DMS 273 treated with DMSO at 0.1 percent for 48 hours (cell line): ENCODE data around the gene TRABD2B.

Source experiments
- DNase-seq: peaks from one replicate; lab custom pipeline; 2025; lab: John Stamatoyannopoulos, UW

Gene TRABD2B

DNA sequence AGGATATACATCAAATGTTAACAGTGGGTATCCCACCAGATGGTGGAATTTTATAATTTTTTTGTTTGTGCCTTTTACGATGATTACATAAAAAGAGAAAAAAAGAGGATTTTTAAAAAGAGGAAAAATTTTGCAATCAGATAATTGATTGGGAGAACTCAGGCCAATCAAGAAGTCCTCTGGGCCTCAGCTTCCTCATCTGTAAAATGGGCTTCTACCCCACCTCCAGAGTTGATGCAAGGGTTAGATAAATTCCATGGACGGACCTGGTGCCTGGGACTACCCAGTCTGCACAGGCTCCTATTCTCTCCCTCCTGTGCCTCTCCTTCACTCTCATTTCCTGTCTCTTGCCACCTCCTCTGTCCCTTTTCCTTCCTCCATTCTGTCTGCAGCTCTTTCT is 88.9 kb downstream of the TRABD2B start:
- no peak for DNase-seq

DNA sequence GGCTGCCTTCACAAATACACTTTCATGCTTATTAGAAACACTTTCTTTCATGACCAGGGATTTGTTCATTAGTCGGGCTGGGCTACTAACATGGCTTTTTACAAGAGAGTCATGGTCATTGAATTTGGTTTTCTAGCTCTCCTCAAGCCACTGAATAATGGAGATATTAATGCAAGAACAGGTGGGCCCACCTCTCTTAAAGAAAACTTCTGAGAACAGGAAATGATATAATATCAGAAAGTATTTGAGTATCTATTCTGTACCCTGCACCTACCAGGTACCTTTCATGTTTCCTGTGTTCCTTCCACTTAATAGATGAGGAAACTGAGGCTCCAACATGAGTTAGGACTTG is 90.0 kb downstream of the TRABD2B start:
- no peak for DNase-seq

DNA sequence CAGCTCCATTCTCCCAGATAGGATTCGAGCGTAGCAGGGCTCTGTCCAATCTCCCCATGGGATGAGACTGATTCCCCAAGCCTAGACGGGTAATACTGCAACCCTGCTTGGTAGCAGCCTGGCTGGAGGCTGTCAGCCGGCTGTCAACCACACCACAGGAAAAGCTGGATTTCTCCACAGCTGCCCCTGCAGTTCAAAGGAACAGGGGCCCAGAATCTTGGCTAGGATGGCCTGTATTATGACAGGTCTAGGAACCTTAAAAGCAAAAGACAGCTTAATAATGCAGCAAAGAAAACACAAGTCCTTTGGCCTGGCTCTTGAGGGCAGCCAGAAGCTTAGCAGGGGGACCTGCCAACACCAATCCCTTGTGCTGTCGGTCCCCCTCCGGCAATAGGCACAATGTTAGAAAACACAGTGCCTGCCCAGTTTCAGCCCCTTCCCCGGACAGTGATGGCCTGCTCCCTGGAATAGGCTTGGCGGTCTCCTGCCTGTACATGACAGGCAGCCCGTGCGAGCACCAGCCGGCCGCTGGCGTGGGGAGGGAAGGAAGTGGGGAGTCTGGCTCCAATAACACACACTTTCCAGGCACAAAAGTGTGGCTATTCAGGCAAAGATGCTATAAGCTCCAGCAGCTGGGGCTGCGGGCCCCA is 90.5 kb downstream of the TRABD2B start:
- DNase-seq: no peak

DNA sequence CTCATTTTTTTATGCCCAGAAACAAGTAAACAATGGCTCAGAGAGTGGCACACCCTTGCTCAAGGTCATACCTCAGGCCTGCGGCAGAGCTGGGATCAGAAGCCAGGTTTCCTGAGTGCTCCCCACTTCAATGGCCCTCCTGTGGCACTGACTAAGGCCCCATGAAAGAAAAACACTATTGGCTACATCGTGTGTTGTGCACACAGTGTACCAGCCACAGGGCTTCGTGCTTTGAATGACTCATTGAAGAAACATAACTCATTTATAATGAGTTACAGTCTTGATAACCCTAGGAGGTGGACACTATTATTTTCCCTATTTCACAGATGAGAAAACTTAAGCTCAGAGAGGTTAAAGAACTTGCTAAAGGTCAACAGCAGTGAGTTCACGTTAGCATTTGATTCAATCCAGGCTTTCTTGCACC is 91.2 kb downstream of the TRABD2B start:
- no peak for DNase-seq

DNA sequence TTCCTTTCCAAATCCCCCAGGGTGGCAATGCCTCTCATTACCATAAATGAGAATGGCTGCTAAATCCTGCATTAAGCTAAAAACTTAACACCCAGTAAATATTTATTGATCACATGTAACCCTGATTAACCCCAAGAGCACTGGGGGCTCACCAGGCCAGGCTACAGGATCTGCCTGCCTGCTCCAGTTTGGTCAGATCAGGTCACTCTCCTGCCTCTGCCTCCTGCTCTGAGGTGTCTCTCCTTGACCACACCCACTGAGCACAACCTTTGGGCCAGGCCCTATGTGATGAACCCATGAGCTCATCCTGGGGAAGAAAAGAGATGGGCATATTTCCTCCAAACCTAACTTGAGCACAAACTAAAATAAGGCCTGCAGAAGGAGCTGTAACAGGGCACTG is 93.5 kb downstream of the TRABD2B start:
- no peak for DNase-seq

DNA sequence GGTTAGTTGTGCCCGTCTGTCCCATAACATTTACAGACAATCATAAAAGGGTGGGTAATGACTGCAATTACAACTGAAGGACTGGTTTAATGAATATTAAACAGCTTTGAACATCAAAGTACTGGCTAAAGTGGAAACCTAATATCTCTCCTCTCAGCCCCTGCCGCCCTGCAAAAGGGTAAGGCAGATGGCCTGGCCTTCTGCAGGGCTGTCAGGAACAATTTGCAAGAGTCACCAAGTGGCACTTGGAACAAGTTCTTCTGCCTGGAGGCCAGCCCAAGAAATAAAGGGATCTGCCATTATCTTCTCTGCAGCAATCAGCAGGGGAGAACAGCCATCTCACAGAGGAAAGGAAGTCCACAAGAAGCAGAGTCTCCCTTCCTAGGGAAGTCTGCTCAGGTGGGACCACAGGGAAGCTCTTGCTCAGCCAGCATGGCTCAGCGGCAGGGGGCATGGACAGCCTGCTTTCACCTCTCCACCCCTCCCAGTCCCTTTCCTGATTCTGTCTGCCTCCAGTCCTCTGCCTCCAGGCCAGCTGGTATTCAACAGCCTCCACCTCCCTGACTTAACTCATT is 96.1 kb downstream of the TRABD2B start:
- DNase-seq: peak; percentile 95

DNA sequence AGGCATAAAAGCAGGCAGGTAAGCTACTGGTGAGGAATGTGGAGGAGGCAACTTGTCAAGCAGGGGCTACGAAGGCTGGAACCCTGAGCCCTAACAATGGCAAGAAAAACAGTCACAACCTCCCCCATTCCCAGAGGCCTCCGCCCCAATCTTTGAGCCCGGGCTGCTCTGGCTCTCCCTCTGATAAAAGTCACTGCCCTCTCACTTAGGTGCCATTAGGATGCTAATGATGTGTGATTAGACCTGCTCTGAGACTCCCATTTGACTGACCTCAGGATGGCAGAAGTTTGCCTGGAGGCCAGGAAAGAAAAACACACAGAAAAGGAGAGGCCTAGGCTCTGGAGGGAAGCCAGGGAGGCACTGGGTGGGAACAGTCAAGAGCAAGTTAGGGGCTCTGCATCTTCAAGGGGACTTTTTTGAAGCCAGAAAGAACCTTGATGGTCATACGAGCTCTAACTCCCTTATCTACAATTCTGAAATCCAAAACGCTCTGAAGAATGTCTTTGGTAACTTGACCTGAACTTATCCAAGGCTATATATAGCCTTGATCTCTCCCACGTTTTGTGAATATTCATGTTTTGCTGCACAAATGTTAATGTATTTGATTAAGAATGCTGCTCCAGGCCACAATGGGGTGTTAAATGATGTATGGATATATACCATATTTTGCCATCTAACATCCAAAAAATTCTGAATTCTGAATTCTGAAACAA is 98.9 kb downstream of the TRABD2B start:
- no peak for DNase-seq

DNA sequence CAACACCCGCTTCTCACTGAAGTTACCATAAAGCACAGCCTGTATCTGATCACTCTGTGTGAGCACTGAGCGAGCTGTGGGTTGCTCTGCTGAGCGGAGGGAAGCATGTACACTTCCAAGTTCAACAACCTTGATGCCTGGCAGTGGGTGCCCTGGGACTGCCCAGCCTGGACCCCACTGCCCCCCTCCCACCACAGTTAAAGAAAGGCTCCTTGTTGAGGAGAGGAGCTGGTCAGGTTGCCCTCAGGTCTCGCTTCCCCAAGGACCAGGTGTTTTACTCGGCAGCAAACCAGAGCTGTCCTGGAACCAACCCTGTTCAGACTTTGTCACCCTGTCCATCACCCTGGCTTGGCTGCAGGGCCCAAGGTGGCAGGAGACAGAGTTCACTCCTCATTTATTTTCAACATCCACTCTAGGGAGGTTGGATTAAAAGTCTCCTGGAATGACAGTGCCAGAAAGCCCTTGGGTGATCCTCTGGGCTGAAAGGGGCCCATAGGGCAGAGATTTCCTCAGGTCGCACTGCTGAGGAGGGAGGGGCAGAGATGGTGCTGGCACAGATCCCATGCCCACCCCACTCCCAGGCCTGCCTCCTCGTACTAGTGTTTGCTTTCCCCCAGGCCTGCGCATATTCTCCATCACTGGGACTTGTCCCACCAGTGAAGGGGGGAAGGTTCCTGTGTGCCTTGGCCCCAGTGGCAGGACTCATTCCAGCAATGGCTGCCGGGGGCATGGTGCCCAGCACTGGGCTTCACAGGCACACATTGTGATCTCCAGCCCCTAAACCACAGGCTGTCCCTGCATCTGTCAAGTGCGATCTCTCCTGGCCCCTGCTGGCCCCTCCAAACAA is 101.7 kb downstream of the TRABD2B start:
- DNase-seq: no peak

DNA sequence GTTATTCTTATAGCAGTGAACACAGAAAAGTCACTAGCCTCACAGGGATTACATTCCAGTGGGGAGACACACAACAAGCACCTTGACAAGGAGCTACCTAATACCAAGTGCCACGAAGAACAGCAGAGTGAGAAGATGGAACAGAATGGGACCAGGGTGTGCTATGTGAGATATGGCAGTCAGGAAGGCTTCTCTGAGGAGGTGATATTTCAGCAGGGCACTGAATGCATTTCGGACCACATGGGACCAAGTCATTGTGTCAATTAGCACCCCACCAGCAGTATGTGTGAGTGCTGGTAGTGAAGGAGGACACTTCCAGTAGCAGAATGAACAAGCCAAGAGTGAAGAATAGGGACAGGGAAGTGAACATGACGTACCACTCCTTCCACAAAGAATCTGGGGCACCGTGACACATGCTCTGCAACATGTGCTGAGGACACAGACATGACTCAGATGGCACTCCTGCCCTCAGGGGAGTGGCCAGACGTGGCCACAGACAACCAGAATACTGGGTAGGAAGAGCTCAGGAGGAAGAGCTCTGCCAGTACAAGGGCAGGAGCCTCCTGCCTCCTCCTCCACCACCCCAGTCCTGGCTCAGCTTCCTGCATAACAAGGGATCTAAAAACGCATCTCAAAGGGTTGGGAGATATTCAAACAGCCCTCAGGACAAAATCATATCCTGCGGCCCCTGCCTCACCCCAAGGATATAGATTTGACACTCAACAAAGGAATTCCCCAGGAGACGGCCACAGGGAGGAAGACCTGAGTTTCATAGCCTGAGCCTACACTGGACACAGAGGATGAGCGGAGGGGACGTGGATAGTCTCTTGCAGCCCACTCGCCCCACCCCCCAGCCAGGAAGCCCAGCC is 102.5 kb downstream of the TRABD2B start:
- no peak for DNase-seq

DNA sequence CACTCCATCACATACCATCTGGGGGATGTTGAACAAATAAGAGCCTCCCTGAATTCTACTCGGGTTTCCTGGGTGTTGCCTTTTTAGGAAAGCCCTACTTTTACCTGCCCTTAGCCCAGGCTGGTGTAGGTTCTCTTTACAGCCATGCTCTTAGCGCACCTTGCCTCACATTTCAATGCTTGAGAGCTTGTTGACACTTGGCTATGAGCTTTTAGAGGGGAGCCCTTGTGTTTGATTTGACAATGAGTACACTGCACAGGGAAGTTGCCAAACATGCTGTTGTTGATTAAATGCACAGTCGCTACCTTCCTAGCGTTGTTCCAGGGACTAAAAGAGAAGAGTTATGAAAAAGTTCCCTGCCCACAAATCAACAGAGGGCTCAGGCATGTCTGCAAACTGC is 103.8 kb downstream of the TRABD2B start:
- no peak for DNase-seq

DNA sequence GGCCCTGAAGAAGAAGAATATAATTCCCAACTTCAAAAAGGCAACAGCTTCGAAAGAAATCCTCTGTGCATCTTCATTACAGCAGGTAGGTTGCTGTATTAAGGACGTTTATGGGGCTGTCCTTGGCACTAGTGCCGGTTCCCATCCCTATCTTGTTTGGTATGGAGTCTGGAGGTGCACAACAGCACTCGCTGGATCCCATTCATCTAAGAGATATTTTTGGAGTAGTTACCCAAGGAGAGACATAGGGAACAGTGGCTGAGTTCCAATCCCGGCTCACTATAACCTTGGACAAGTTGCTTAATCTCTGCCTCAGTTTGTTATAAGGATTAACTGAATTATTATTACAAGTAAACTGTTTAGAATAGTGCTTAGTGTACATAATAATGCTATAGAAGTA is 106.4 kb downstream of the TRABD2B start:
- no peak for DNase-seq

DNA sequence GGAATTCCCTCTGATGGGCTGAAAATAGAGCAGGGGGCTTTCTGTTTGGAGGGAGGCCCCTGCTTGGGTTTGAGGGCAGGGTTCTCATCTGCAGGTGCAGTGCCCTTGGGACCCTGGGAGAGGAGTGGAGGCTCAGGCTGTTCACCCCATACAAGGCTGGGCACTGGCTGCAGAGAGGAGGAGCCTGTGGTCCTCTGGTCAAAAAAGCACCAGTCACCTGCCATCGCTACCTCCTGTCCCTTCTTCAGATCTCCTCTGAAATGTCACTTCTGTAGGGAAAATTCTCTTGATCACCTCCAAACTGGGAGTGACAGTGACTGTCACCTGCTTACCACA is 108.9 kb downstream of the TRABD2B start:
- no peak for DNase-seq

DNA sequence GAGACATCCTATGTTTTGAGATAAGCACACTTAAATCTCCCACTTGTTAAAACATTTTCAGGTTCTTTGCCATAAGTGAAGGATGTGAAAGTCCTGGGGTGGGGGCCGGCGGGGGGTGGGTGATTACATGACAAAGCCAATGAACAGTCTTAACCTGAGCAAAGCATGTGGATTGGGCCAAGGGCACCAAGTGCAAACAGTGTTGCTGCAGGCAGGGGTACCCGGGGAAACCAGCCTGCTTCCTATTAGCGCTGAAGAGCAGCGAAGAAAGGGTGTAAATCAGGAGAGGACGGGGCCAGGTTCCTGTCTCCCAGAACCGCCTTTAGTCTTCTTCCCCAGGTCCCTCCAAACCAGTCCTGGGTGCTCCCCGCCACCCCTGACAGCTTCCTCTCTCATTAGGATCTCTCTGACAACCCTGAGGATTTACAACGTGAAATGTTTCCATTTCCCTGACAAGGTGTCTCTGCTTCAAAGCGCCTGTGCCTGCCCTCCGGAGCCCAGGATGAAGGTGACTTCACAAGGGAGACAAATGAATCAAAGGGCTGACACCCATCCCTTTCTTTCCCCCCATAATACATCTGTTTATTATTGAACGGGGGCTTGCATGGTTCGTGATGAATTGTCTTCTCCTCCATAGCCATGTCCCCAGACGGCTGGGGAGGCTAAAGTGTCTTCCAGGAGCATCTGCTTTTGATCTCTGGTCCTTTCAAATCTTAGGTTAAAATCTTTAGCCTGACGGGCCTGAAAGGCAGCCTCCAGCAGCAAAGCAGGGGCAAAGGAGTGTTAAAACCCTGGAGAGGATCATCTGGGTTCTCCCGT is 109.5 kb downstream of the TRABD2B start:
- no peak for DNase-seq

DNA sequence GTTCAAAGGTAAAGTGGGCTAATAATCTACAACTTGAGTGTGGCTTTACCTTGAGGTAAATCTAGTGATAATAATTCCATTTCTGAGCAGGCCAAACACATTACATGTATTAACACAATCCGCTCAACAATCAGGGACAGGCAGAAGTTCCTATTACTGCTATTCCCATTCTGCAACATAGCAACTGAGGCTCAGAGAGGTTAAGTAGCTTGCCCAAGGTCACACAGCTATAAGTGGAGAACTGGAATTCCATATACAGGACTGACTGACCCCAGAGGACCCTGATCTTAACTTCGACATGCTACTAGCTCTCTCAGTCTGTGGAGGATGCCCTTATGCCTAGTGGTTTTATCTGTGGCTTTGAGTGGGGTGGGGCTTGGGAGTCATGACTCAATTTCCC is 110.1 kb downstream of the TRABD2B start:
- no peak for DNase-seq

DNA sequence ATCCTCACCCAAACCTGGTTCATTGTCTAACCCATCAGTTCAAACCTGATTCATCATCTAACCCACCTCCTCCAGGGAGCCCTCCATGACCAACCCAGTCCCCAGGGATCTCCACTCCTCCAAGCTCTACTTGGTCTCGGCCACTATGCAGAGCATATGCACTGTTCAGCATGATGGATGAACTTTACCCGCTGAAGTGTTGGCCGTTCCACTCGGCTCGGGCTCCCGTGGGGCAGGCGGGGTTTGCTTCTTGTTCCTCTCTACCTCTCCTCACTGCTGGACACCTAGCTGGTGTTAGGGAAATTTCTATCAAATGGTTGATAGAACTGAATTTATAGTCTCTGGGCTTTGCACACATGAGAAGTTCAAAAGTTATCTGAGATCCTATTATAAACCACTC is 111.0 kb downstream of the TRABD2B start:
- DNase-seq: no peak

DNA sequence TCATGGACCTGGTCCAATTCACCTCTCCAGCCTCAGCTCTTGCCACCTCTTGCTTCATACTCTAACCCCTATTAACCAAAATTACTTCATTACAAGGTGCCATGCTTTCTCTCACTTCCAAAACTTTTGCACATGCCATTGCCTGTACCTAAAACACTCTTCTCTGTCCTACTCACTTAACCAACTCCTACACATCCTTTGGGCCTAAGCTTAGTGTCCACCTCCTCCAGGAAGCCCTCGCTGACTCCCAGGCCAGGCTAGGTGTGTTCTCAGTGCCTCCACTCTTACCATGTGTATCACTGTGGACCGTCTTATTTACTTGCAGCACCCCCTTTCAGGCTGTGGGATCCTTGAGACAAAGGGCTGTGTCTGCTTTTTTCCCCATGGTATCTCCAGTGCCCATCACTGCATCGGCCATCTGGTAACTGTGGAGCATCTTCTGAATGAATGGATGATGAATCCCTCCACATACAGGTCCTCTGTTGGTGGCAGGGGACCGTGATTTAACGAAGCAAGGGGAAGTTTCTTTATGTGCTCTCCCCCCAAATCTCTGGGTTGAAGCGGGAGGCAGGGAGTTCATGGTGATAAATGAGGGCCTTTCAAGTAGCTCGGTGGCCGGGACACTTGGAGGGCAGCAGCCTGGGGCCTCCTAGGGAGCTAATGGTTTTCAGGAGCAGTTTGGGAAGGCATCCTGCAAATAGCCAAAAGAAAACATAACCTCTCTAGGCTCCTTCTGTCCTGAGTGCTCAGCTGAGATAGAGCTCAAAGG is 111.9 kb downstream of the TRABD2B start:
- DNase-seq: no peak

DNA sequence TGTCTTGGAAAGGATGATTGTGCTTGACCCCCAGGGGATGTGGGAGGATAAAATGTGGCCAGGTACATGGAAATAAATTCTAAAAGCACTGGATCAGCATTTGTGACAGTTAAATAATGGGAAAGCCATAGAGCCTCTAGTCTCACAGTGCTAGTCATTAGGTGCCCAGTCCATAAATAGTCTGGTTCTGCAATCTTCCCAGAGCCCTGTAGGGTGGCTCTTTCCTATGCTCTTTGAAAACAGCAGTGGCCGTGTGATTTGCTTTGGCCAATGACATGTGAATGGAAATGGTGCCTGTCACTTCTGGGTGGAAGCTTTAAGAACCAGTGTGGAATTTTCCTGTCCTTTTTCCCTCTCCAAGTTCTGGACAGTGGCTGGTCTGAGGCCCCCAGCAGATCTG is 113.2 kb downstream of the TRABD2B start:
- no peak for DNase-seq

DNA sequence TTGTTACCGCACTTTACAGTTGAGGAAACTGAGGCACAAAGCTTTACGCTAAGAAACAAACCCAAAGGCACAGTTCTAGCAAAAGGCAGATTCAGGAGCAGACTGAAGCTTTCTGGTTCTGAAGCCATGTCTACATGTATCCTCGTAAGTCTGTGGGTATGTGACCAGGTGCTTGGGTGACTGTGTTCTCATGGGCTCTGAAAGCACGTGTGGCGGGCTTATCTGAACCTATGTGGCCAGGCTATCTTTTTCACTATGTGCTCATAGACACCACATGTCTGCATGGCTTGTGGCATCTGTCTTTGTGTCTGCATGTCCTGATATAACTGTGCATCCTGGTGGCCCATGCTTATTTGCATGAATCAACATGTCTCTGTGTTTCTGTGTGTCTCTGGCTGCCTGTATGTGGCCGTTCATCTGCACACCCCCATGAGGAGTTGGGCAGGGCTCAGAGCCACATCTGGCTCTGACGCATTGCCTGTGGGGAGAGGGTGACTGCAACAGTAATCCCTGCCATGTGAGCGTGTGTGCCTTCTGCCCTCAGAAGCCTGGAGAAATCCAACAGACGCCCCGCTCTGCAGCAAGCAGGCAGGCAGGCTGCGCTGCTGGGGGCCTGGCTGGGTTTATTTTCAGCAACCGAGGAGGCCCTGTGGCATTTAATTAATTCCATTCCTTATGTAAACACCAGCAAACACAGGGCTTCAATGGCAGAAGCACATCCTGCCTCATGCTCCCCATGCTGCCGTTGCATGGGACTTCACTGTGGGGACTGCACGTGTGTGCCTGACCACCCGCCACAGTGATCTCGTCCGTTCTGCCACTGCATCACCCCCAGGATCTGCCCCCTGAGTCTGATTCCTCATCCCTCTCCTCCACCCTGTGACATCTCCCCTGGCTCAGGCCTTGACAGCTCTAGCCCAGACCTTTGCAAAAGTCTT is 115.4 kb downstream of the TRABD2B start:
- no peak for DNase-seq

DNA sequence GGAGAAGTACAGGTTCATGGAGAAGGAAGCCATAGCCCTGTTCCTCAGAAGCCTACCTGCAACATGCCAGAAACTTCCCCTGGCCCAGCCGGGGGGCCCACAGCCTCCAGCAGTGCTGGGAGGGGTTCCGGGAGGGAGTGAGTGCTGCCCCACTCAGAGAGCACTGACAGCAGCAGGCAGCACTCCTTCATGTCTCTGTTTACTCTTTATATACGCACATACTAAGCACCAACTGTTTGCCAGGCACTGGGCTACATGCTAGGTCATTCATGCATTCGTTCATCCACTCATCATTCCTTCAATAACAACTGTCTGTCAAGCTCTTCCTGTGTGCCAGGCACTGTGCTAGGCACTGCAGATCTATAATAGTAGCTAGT is 120.6 kb downstream of the TRABD2B start:
- DNase-seq: no peak
